T-helper 2 cell (primary cell): ENCODE data around the gene ZW10.
"Not testable (repeated sequence)": the region's sequence is repeated elsewhere in the genome, so short reads cannot be mapped to it uniquely, and the experiment has no call there.

Experiments used
- DNase-seq, 5 experiments: peaks; one replicate each; pipeline versions ENCODE4 v3.0.0 to v3.0.0-alpha.2; 2012 to 2022
- total RNA-seq, 2 donors: gene quantifications; one replicate each; lab custom pipeline; 2026; lab: John Stamatoyannopoulos, UW

Gene ZW10, protein sequence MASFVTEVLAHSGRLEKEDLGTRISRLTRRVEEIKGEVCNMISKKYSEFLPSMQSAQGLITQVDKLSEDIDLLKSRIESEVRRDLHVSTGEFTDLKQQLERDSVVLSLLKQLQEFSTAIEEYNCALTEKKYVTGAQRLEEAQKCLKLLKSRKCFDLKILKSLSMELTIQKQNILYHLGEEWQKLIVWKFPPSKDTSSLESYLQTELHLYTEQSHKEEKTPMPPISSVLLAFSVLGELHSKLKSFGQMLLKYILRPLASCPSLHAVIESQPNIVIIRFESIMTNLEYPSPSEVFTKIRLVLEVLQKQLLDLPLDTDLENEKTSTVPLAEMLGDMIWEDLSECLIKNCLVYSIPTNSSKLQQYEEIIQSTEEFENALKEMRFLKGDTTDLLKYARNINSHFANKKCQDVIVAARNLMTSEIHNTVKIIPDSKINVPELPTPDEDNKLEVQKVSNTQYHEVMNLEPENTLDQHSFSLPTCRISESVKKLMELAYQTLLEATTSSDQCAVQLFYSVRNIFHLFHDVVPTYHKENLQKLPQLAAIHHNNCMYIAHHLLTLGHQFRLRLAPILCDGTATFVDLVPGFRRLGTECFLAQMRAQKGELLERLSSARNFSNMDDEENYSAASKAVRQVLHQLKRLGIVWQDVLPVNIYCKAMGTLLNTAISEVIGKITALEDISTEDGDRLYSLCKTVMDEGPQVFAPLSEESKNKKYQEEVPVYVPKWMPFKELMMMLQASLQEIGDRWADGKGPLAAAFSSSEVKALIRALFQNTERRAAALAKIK
- 8.4 to 17.7 reads per million in 2 donors for total RNA-seq

DNA sequence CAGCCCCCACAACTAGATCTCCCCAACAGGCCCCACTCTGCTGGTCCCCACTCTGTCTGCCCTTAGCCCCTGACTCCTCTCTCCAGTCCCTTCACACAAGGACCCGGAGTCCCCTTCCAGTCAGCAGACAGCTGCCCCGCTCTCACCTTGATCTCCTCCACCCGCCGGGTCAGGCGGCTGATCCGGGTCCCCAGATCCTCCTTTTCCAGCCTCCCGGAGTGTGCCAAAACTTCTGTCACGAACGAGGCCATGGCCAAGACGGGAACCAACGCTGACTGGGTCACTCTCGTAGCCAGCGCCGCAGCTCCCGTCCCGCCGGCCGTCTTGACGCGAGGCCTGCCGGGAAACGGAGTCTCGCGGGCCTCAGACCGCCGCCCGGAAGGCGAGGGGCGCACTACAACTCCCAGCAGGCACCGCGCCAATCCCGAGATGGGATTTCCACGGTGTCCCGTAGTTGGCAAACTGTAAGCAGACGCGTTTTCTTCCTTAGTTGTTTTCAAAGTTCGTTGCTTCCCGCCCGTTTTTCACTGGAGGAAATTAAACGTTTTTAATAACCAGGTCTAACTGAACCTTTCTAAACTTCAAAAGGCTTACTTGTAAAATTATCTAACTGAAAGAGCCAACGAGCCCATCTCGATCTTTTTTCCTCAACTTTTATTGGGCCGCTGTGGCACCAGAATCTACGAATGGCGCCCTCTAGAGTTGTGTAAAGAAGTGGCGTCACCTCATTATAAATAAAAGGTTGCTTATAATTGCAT lies at the start of gene ZW10:
Gene ZW10, minus strand, starts transcription at position 277 of the 758 bp plus-strand sequence. Its CDS starts 26 bp downstream, at position 251.
- peak; percentile 85 to 97 (median 89) for DNase-seq

GRCh38 chr11:113818426-113818825 lies 44.9 kb upstream of the ZW10 start:
- DNase-seq = no peak

DNA sequence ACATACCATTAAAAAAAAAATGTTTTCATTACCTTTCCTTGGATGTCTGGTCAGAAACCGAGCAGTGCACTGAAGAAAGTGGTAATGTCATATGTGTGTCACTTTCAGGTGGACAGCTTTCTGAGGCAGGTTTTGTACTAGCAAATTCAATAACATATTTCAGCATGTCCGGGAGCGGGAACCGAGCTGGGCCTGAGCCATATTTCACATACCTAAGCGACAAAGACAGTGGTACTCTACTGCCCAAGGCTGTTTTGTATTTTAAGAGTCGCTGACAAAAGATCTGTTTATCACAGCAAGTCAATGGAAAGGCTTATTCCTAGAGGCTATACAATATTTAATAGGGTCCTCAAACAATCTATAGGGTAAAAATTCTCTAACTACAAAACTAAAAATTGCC lies 44.1 kb upstream of the ZW10 start:
- DNase-seq = no peak

DNA sequence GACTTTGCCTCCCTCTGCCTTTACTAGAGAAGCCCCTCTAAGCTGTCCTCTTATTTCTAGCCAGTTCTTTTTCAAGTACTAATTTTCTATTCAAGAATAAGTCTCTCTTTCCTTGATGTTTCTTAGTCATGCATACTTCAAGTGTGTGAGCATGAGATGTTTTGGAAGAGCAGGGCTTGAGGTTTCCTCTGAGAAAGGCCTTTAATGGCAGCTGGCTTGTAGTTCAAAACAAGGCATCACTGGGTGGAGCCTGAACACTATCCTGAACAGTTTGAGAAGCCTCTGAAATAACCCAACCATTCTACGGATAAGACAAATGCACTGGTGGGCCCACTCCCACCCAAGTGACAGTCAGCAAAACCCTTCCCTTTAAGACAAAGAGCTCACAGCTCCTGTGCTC lies 43.7 kb upstream of the ZW10 start:
- DNase-seq = no peak

GRCh38 chr11:113814181-113814580 lies 40.7 kb upstream of the ZW10 start:
- DNase-seq = no peak

DNA sequence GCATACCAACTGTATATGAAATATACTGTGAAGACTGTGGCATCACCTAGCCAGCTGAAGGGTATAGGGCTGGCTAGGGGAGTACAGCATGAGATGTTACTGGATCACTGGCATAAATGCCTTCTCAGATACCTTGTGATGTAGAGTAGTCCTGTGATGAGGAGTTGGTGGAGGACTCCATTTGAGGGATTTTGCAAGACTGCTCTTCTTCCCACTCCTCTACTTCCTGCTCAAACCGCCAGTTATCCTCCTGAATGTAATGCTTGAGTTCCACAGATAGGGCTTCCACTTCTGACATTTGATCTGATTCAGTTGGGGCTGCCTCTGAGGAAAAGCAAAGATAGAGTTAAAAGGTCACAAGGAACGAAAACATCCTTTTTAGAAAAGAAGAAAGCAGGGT lies 35.4 kb upstream of the ZW10 start:
- DNase-seq = no peak

DNA sequence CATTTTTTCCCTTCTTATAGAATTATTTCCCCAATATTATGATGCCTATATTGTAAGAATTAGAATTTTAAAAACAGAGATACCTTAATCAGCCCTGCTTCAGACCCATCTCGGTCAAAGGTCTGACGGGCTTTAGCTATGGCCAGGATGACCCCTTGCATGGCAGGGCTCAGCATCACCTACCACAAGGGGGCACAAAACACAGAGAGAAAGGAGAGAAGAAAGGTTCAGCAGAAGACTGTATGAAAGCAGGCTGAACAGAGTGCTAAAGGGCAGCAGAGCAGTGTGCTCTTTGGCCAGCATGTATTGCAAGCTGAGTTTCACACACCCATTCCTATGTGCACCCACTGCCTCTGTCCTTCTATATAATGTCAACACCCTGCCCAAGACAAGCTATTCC lies 32.9 kb upstream of the ZW10 start:
- peak in 1 of 5 experiments; percentile 19 for DNase-seq

DNA sequence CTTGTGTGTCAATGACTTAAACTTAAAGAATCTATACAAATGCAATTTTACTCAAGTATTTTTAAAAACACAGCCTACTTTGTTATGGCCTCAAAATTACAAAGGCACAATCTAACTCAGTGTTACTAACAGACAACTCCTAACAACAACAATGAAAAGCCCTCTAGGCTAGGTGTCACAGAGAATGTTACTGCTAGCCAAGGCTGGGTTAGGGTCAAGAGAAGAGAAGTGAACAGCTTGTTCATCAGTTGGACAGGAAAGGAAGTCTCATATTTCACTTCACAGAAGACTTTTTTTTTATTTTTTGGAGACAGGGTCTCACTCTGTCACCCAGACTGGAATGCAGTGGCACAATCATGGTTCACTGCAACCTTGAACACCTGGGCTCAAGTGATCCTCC lies 32.1 kb upstream of the ZW10 start:
- no peak for DNase-seq

- DNase-seq = no peak
Measured at GRCh38 chr11:113802621-113803020, 29.1 kb upstream of the ZW10 start.

GRCh38 chr11:113796663-113797259 lies 23.3 kb upstream of the ZW10 start:
- DNase-seq = peak in 1 of 5 experiments; percentile 41

DNA sequence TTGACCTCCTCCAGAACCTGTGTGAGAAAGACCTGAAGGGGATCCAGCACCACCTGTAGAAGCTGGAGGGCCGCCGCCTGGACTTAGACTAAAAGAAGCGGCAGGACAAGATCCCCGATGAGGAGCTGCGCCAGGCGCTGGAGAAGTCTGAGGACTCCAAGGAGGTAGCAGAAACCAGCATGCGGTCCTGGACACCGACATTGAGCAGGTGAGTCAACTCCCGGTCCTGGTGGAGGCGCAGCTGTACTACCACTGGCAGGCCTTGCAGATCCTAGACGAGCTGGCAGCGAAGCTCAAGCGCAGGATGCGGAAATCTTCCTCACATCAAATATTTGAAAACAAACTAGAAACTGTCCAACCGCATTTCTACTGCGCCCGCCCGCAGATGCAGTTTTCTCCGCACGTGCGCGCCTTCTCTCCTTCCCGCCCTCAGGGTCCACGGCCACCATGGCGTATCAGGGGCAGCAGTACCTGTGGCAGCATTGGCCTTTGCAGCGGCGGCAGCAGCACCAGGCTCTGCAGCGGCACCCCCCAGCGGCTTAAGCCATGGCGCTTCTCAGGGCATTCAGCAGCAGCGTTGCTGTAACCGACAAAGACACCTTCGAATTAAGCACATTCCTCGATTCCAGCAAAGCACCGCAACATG lies 16.3 kb upstream of the ZW10 start:
- DNase-seq = no peak

DNA sequence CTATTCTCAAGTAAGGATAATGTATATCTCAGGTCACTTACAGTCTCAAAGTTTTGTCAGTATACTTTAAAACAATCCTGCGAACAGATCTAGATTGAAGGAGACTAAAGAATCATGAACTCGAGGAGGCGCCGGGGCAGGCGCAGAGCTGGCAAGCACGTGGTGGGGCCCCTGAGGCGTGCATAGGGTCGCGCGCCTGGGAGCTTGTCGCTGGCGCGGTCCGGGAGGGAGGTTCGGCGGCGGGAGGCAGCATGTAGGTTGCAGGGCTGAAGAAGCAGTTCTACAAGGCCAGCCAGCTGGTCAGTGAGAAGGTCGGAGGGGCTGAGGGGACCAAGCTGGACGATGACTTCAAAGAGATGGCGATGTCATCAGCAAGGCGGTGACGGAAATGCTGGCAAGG lies 15.5 kb upstream of the ZW10 start:
- not testable (repeated sequence) for DNase-seq

DNA sequence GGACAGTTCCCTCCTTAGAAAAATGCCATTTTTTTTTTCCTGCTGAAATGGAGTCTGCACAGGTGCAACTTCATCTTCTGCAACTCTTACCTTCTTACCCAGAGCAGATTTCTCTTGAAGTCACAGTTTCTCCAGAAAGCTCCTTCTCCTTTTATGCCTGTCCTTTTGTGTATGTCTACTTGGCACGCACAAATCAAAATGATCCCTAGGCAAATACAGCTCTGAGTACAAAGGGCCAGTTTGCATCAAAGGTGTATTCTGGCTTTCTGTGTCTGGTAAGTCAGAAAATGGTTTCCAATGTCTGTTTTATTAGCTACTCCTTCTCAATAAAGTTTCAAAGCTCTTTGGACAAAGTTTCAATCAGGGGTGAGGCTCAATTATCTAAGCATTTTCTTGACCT lies 8.6 kb upstream of the ZW10 start:
- no peak for DNase-seq

GRCh38 chr11:113781682-113782081 lies 8.2 kb upstream of the ZW10 start:
- no peak for DNase-seq

DNA sequence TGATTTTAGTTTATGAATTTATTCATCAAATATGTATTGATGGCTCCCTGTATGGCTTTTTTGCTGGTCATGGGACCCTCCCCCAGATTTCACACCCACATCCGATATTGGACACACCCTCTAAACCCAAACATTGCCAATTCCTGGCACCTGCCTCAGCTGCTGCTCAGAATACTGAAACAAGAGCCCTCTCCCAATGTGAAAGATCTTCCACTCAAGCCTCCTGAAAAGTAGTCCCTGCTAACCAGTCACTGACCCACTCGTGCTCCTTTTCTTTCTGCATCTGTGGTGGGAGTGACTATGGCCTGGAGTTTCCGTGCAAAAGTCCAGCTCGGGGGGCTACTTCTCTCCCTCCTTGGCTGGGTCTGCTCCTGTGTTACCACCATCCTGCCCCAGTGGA lies 6.0 kb upstream of the ZW10 start, which contains the start of gene CLDN25:
Gene CLDN25, plus strand, starts transcription at position 301 of the 400 bp plus-strand sequence. Its CDS starts 0 bp downstream, at position 301.
- no peak for DNase-seq

- no peak for DNase-seq
Measured at GRCh38 chr11:113778111-113778910, 4.8 kb upstream of the ZW10 start.

- DNase-seq = no peak
Measured at GRCh38 chr11:113774174-113774503, 647 bp upstream of the ZW10 start.

- no peak for DNase-seq
Measured at GRCh38 chr11:113773092-113773415, 438 bp downstream of the ZW10 start.

DNA sequence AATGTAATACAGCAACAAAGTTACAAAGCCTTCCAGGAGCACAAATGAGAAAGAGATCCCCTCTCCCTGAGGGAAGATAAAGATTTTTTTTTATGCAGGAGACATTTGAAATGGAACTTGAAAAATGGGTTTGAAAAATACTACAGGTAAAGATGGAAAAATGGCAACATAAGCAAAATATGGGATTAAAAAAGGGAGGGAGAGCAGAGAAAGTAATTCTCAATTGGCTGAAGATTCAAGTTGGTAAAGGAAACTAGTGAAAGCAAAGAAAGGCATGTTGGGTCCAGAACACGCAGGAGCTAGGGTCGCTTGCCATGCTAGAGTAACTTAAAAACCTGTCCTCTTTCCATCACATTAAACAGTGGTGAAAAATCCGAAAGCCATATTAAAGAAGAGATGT lies 1.5 kb downstream of the ZW10 start:
- DNase-seq = no peak

- peak in 1 of 5 experiments; percentile 38 for DNase-seq
Measured at GRCh38 chr11:113764527-113765219, 8.8 kb downstream of the ZW10 start.

DNA sequence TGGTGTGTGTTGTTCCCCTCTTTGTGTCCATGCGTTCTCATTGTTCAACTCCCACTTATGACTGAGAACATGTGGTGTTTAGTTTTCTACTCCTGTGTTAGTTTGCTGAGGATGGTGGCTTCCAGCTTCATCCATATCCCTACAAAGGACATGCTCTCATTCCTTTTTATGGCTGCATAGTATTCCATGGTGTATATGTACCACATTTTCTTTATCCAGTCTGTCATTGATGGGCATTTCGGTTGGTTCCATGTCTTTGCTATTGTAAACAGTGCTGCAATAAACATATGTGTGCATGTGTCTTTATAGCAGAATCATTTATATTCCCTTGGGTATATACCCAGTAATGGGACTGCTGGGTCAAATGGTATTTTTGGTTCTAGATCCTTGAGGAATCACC lies 10.5 kb downstream of the ZW10 start:
- not testable (repeated sequence) for DNase-seq
